ENCODE results near the gene TMEM207. TPM values are rescaled to one million over a fixed set of nuclear protein-coding genes. Genes with fewer than 3 reads are reported as not detected.
"Not testable (repeated sequence)": the region's sequence is repeated elsewhere in the genome, so short reads cannot be mapped to it uniquely, and the experiment has no call there.

Gene TMEM207
- not detected for polyA plus RNA-seq (2013, experiment 1 of 2; ENCODE audit: insufficient read length)
- polyA plus RNA-seq (2013, experiment 2 of 2; ENCODE audit: insufficient read length) = not detected

GRCh38 chr3:190449801-190450200 lies at the start of gene TMEM207:
TSS of gene TMEM207 (minus strand) at chr3:190449901. CDS start at chr3:190449809, 92 bp downstream.
- DNase-seq = no peak

- no peak for DNase-seq
Measured at GRCh38 chr3:190499122-190499521, 49.4 kb upstream of the TMEM207 start.

GRCh38 chr3:190498293-190498692 lies 48.6 kb upstream of the TMEM207 start:
- no peak for DNase-seq

- DNase-seq = no peak
Measured at GRCh38 chr3:190497811-190498210, 48.1 kb upstream of the TMEM207 start.

GRCh38 chr3:190496859-190497258 lies 47.2 kb upstream of the TMEM207 start:
- DNase-seq = no peak

- no peak for DNase-seq
Measured at GRCh38 chr3:190495796-190496195, 46.1 kb upstream of the TMEM207 start.

GRCh38 chr3:190495354-190495753 lies 45.7 kb upstream of the TMEM207 start:
- no peak for DNase-seq

GRCh38 chr3:190494907-190495306 lies 45.2 kb upstream of the TMEM207 start:
- peak; percentile 11 for DNase-seq

GRCh38 chr3:190492966-190493365 lies 43.3 kb upstream of the TMEM207 start:
- DNase-seq = no peak

- DNase-seq = no peak
Measured at GRCh38 chr3:190492129-190492528, 42.4 kb upstream of the TMEM207 start.

- DNase-seq = no peak
Measured at GRCh38 chr3:190491533-190492054, 41.9 kb upstream of the TMEM207 start.

GRCh38 chr3:190486908-190487607 lies 37.4 kb upstream of the TMEM207 start:
- no peak for DNase-seq

GRCh38 chr3:190486533-190486864 lies 36.8 kb upstream of the TMEM207 start:
- no peak for DNase-seq

- DNase-seq = no peak
Measured at GRCh38 chr3:190485830-190486532, 36.3 kb upstream of the TMEM207 start.

- no peak for DNase-seq
Measured at GRCh38 chr3:190481779-190482178, 32.1 kb upstream of the TMEM207 start.

- DNase-seq = not testable (repeated sequence)
Measured at GRCh38 chr3:190473261-190473660, 23.6 kb upstream of the TMEM207 start.

GRCh38 chr3:190467922-190468321 lies 18.2 kb upstream of the TMEM207 start:
- DNase-seq = no peak

- DNase-seq = peak; percentile 59
Measured at GRCh38 chr3:190458040-190458439, 8.3 kb upstream of the TMEM207 start.

GRCh38 chr3:190456770-190457169 lies 7.1 kb upstream of the TMEM207 start:
- no peak for DNase-seq

- DNase-seq = no peak
Measured at GRCh38 chr3:190455828-190456227, 6.1 kb upstream of the TMEM207 start.

GRCh38 chr3:190448256-190448655 lies 1.4 kb downstream of the TMEM207 start:
- no peak for DNase-seq

- DNase-seq = no peak
Measured at GRCh38 chr3:190446573-190447279, 3.0 kb downstream of the TMEM207 start.

GRCh38 chr3:190444576-190445145 lies 5.0 kb downstream of the TMEM207 start:
- peak; percentile 26 for DNase-seq
